OCI-LY7 (cell line): ENCODE measurements around the gene NUP50.

Source experiments
- CTCF ChIP-seq: fragments of 200-600 bp; sonication (generic); conservative IDR thresholded peaks from 2 replicates; pipeline ENCODE4 v1.5.1; 2014; ENCODE audit warnings: mild to moderate bottlenecking, antibody characterized with exemption, low read length, moderate library complexity, mixed read lengths
- EZH2phosphoT487 ChIP-seq: fragments of 200-600 bp; sonication (generic); IDR thresholded peaks from 2 replicates; pipeline ENCODE4 v1.6.1; 2018; ENCODE audit warnings: low read depth, borderline replicate concordance, mild to moderate bottlenecking, mixed run types, antibody characterized with exemption, low read length, moderate library complexity, mixed read lengths

- no peak for TF ChIP-seq CTCF
- no peak for TF ChIP-seq EZH2phosphoT487
These were observed 70.1 kb downstream of the NUP50 start for GRCh38 chr22:45233827-45234226.
